HG03521 (cell line): ENCODE results near the gene AFF2.

Source experiments
- ATAC-seq: cut with Tn5 transposase; IDR thresholded peaks from one replicate; pipeline ENCODE4 v1.9.1; 2021; ENCODE audit warnings: mild to moderate bottlenecking, moderate library complexity; ENCODE audit not compliant: unreplicated experiment

The AFF2 gene

DNA sequence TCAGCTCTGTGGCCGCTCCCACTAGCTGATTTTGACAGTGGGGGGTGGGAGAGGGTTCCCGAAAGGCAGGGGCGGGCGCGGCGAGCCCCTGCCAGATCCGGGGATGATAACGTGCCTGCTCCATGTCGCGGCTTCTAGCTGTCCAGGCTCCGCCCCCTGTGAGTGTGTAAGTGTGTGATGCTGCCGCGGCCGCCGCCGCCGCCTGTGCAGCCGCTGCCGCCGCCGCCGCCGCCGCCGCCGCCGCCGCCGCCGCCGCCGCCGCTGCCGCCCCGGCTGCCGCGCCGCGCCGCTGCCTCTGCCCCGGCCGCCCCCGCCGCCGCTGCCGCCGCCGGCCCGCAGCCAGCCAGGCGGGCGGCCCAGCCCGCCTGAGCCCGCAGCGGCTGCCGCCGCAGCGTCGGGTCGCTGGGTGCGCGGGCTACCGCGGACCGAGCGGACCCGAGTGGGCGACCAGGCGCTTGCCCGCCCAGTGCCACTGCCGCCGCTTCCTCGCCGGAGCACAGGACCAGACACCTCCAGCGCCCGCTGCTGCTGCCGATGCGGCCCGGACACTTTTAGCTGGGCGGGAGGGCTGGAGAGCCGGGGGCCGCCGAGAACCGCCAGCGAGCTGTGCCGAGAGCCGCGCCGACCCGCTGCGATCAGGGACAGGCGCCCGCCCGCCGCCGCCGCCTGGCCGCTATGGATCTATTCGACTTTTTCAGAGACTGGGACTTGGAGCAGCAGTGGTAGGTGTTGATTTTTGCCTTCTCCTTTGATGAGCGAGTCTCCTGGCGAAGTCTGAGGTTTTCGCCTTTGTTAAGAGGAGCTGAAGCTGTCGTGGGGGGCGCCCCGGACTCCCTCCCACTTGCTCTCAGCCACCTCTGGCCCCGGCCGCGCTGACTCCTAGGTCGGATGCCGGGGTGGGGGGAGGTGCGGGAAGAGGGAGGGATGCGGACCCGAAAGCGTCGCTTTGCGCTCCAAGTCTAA is at the start of gene AFF2:
Gene AFF2 (plus strand): TSS at position 195 of the 963 bp plus-strand sequence. CDS start 481 bp downstream, at position 676.
- ATAC-seq: peak; percentile 55

DNA sequence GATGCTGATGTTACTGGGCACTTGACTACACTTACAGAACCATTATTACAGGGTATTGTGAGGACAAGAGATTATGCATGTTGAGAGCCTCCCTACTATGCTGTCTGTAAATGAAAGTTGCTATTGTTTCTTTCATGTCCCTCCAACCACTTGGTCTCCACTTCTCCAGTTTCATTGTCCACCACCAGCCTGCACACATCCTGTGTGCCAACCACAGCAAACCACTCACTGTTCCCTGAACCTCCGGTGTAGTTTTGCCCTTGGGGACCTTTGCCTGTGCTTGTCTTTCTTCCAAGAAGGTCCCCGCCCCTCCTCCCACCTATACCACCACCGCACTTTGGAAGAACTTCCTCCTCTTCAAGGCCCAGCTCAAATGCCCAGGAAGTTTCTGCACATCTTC is 43.1 kb upstream of the AFF2 start:
- ATAC-seq: peak; percentile 34

DNA sequence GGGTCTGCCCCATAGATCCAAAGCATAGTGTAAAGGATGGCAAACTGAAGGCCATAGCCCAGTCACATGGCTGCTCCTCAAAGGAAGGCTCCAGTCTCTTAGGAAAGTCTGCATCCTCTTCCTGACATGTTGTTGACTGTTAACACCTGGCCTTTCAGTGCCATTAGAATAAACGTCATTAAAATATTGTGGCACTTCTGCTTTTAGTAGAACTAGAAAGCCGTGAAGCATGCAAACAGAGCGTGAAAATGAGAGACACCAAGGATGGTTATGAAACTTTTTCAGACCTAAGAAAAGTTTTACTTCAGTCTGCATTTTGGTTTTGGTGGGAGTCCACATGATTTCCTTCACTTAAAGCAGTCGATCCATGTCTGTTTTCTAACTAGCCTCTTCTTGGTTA is 41.1 kb upstream of the AFF2 start:
- peak; percentile 81 for ATAC-seq

DNA sequence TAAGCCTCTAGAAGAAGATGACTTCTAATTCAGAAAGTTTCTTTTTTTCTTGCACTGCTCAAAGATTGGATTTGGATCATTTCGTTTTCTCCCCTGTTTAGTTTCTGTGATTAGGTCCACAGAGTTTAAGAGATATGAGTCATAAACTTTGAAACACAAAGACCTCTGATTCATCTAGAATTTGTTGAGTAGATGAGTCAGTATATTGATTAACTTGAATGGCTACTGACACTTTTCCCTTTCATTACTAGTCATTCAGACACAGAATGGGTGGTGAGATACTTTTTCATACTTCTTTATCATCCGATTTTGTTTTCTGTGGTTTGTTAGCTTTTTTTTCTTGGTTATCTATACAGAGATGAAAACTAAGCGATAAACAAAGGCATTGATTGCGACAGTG is 34.1 kb upstream of the AFF2 start:
- ATAC-seq: peak; percentile 78

DNA sequence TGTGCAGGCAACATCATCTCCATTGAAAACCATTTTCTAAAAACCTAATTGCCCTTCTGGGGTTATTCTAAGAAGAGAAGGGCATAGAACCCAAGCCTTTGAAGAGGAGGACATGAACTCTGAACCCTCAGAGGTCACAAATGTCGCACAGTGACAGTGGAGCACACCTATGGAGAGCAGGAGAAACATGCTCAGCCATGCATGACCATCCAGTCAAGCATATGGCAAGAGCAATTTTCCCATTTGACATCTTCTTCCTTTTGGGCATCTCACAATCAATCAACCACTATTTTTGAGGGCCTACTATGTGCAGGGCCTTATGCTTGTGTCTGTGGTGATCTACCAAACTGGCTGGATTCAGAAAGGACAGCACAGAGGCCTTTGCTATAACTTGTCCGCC is 30.1 kb upstream of the AFF2 start:
- ATAC-seq: no peak

DNA sequence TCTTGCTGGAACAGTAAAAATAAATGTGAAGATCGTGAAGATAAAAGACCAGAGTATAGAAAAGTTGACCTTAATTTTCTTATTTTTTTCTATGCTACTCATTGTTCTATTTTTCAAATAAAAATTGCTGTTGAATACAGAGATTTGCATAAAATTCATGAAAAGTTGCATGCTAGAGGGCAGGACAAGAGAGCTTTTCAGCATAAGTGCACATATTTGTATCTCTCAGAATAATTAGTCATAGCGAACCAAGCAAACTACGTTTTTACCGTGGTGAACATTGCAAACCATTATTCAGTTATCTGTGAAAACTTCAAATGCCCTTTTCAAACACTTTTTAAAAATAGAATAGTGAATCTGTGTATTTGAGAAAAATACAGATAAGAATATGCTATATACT is 26.4 kb upstream of the AFF2 start:
- no peak for ATAC-seq

DNA sequence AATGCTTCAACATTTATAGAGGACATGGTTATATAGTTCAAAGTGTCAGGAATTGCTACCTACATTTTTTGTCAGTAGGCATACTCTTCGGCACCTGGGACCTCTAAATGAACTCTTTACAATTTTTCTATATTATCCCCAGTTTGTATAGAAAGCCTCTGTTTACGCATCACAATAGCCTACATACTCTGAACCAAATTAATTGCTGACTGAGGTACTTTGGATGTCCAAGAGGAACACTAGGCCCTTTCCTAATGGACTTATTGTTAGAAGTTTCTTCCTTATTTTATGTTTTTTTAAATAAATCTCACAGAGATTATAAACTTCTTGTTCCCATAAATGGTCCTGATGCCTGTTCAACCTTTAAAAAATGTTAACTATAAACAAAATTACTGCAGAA is 8.4 kb upstream of the AFF2 start:
- no peak for ATAC-seq

DNA sequence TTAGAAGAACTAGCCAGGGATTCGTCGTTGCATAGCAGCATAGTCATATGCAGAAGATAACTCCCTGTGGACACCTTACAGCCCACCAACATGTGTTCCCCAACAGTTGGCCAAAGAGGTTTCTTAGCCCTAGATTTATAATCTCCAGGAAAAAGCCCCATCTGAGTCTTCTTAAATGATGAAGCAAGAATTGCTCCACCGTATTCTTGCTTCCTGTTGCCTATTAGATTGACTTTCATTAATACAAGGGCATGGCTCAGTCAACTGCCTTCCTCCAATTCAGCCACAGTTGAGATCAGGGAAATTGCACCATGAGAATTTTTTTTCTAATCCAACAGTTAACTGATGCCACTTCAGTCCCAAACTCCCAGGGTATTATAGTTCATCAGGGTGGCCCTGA is 5.2 kb upstream of the AFF2 start:
- ATAC-seq: no peak

DNA sequence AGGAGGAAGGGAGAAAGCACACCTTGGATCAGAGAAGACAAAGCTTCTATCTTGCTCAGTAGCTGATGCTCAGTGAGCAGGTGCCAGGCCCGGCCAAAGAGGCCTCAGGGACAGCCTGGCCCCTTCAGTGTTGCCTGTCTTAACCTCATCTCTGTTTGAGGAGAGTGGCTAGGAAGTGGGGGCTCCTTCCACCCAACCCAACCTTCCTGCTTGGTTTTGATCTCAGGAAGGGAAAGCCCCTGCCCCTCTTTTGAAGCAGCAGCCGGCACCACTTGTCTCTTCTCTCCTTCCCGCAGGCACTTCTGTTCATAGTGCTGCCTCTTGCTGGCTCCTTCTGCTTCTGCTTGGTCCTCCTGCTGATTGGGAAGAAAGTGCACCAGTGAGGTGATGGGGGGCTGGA is 2.4 kb upstream of the AFF2 start:
- no peak for ATAC-seq

DNA sequence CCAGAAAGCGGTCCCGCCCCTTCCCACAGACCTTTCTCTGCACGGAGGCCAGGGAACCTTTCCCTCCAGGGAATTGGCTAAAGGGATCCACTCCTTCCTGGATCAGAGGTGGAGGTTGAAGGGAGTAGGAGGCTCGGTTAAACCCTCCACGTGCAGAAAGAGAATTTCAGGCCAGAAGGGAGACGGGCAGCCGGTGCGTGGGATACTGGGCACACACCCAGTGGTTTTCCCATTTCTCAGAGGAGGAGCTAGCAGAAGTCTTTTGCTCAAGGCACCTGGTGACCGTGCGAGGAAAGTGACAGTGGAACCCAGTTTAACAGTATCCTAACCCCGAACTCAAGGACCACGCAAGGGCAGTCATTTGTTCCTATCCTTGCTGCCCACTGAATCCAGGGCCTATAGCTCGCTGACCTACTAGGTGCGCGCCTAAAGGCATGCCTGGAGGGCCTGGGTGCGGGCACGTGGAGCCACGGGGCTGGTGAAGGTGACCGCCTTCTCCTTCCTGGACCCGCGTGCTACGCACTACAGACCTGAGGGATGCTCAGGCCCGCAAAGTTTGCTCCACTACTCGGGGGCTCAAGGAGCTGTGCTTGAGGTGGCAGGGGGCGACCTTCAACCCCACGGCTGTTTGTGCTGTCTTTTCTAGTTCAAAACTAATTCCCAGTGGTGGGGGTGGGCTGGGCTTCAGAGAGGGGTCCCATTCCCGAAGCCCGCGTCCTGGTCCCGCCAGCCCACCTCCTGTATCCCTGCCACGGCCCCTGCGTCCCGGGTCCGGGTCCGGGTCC is 587 bp upstream of the AFF2 start:
- no peak for ATAC-seq

DNA sequence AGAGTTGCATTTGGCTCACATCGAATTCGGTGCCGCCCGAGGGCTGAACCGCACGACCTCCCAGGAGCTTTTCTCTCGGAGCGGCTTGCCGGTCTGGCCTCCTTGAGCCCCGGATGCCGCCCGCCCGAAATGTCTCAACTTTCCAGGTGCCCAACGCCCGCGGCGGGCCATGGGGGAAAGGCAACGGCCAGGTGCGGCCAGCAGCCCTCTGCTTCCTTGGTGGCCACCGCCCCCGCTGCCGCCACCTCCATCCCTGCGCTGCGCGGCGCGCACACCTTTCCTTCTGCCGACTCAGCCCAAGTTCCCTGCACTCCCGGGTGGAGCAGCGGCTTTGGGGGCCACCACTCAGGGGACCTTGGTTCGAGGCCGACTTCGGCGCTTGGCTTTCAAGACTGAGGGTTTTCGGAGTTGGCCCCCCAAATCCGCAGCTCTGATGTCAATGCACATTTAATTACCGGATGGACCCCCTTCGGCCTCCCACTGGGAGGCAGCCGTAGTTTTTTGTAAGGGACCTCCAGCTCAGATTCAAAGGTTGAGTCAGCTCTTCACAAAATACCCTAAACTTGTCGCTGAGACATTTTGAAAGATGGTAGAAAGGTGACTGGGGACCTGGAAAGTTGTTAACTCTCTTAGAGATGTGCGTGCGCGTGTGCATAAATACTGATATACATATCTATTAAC is 1.1 kb downstream of the AFF2 start:
- no peak for ATAC-seq

DNA sequence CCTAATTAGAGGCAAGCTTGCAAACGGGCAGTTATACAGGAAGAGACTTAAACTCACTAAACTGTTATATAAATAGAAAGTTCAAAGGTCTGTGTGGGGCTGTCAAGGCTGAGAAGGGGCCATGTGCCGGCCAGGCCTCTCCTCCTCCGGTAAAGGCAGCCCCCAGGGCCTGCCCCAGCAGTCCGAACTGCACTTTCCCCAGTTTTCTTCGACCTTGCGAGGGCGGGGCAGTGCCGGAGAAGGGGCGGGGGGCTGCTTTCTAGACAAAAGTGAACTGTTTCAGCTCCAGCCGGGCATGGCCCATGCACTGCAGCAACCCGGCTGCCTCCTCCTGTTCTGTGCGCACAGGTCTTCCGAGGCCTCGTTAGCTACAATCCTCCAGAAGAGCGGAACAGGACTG is 4.1 kb downstream of the AFF2 start:
- ATAC-seq: no peak

DNA sequence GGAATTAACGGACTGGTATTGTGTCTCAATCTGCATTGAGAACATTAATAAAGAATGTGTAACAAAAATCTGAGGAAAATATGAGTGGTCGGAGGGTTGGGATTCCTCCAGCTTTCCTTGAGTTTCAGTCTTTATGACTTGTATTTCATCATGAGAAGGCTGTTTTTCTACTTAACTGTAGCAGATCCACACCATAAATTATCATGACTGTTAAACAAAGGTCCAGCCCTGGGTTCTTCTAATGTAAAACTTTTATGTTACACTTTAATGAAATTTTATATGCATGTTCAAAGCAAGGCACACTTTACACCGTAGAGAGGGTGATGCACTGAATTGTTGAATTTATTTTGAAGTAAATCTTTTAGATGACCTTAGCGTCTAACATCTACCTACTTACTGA is 7.0 kb downstream of the AFF2 start:
- no peak for ATAC-seq

DNA sequence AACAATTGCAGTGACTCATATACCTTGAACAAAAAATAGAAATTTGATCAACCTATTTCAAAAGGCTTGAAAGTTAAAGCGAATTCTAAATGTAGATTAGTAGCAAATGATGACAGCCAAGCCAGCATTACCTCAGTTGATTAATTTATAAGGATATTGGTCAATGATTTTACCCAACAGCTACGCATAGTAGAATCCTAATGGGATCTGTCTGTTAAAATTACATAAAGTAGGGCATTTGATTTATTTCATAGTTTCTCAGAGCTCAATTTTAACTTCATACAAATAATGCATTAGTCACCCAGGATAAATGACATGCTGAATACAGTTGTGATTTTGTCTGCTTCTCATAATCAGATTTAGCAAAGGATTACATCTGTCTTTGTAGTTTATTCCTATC is 12.0 kb downstream of the AFF2 start:
- ATAC-seq: no peak

DNA sequence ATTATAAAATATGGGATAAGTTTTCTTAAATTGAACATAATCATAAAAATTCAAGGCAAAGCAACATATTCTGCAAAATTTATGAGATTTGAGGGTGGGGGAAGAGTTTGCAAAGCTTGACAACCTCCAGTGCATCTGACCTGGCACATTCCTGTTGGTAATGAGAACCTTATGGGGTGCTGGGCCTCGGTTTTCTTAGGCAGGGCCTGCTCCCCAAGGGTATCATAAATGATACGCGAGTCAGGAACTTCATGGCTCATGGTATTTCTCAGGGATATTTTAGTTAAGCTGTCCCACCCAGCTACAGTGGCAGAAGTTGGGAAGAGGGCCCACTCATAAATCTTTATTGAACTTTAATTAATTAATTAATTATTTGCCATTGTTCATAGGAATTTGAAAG is 13.2 kb downstream of the AFF2 start:
- no peak for ATAC-seq

DNA sequence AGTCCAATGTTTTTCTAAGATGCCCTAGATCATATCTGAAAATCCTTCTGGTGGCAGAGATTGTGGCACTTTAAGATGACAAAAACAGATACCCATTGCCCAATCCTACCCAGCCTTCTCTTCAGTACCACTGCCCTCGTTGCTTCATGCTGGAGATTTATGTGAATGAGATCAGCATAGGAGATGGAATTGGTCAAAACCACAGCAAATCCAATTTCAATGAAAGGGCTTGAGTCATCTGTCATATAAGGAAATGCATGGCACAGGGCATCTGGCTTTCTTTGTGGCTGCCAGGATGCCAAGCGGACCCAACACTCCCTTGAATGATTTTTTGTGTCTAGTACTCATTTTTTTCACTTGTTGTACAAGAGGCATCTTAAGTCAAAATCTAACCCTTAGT is 16.8 kb downstream of the AFF2 start:
- ATAC-seq: no peak

DNA sequence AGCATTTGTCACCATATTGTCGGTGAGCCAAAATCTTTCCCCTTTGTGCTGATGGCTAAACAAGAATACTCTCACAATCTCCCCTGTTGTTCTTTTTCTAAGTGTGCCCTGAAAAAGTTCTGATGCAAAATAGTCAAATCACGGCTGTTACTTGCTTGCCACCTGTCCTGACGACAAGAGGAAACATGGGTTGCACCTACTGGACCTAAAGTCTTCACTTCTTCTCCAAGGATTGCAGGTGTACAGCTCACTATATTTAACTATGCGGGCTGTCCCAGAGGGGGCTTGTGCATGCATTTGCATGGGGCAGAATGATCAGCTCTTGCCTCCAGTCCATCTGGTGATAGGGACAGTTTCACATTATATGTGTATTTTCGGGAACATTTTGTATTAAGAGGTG is 21.6 kb downstream of the AFF2 start:
- no peak for ATAC-seq

DNA sequence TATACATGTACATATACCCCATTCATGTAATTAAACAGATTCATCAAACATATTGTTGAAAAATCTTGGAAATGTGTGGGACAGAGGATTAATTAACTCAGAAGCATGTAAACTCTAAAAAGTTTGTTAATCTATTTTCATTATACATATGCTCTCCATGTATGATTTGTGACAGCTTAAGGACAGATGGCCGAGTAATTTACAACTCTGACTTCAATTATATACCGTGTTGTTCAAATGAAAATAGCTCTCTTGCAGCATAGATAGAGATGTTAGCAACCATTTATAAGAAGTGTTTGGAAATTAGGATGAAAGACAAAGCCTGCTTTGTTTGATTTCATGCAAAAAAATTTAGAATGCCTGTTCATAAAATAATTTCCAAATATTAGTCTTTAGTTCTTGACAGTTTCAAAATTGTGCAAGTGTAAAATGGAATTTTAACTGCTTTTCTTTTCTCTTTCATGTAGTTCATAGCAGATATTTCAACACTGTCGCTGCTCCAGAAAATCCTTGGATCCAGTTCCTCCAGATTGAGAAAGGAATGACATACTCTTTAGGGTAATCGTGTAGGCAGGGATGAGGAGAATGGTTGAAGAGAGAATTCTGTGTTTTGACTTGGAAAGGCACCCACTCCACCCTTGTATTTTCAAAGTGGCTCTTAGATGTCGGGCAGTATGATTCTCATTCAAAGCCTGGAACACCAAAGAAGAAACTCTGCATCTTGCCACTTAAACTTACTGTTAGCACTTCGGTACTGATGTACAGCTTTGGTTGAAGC is 23.1 kb downstream of the AFF2 start:
- no peak for ATAC-seq

DNA sequence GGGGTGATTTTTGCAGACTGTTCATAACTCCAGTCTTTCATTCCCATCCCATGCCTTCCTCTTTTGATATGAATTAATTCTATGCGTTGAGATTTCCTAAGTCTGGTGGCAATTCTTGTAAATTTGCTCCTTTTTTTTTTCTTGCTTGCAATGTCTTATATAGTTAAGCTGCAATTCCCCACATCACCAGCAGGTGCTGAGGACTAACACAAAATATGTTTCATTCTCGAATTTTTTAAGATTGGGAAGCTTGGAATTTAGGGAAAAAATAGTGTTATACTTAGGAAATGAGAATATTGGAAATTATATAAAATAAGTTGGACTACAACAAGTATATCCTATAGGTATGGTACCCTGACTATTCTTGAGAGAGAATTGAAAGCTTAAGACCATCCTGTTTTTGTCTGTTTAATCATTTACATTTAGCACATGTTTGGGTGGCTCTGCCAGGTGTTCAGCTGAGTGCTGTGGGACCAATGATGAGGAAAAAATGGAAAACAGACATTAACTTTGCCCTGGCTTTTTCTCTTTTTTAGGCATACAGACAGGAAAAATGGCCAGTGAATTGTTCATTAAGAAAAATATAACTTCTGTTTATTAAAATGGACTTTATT is 30.2 kb downstream of the AFF2 start:
- ATAC-seq: no peak

DNA sequence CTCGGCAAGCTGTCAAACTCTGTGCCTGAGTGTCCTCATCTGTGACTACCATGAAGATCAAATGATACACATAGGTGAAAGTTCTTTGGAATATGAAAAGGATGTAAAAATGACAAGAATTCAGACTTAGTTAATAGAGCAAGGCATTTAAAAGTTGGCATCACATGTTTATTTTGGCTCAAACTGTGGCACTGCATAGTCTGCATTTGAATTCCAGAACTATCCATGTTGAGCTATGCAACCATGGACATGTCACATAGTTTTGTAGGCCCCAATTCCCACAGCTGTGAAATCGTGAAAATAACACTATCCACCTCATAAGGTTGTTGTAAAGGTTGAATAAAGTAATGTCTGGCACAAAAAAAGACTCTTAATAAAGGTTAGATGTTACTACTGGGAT is 33.9 kb downstream of the AFF2 start:
- ATAC-seq: no peak
